ENCODE results near the gene GMNN. TPM values are rescaled to one million over a fixed set of nuclear protein-coding genes. Genes with fewer than 3 reads are reported as not detected.
A peak's percentile ranks its signal among the peaks of the same experiment; 100 is the strongest.
"Not testable (repeated sequence)": the region's sequence is repeated elsewhere in the genome, so short reads cannot be mapped to it uniquely, and the experiment has no call there.

The GMNN gene
- total RNA-seq, 1 donor: 9.4 TPM

DNA sequence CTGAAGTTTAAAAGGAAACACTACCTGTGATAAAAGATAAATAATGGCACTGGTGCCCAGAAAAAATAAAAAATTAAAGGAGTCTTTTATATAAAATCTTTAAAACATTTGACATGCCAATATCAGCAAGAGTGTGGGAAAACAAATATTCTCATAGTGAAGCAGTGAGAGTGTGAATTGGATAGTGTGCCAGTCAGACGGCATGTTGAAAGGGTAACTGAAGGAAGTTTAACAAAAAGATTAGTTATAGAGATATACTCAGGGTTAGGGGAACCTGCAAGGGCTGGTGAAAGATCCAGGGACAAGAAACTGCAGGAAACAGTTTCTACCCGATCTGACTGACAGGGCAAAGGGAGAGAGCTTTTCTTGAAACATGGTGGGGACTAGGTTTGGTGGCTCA is 22.2 kb upstream of the GMNN start:
- no peaks in the 10 kb centered on the region for H4K20me1 ChIP-seq (ENCODE audit: insufficient read depth, low read length)
- no peak overlapping the region for H3K4me2 ChIP-seq (ENCODE audit: insufficient read depth, low read length)
- DNase-seq (ENCODE audit: insufficient read length, low spot score, missing footprints): no peak
- H3K9me3 ChIP-seq (ENCODE audit: low read depth, low read length): no peaks in the 10 kb centered on the region
- H3K27me3 ChIP-seq (ENCODE audit: insufficient read depth, low read length): no peaks in the 10 kb centered on the region
- no peaks in the 10 kb centered on the region for H3K4me1 ChIP-seq (ENCODE audit: insufficient read depth, low read length)
- no peaks in the 10 kb centered on the region for H3K79me2 ChIP-seq (ENCODE audit: insufficient read depth, low read length)
- H3K27ac ChIP-seq (ENCODE audit: low read depth, low read length): no peak overlapping the region
- no peaks in the 10 kb centered on the region for H3K36me3 ChIP-seq (ENCODE audit: insufficient read depth, low read length)
- H2AFZ ChIP-seq (ENCODE audit: low read length): peak overlapping the region; percentile 32
- TF ChIP-seq, protein P1, sequence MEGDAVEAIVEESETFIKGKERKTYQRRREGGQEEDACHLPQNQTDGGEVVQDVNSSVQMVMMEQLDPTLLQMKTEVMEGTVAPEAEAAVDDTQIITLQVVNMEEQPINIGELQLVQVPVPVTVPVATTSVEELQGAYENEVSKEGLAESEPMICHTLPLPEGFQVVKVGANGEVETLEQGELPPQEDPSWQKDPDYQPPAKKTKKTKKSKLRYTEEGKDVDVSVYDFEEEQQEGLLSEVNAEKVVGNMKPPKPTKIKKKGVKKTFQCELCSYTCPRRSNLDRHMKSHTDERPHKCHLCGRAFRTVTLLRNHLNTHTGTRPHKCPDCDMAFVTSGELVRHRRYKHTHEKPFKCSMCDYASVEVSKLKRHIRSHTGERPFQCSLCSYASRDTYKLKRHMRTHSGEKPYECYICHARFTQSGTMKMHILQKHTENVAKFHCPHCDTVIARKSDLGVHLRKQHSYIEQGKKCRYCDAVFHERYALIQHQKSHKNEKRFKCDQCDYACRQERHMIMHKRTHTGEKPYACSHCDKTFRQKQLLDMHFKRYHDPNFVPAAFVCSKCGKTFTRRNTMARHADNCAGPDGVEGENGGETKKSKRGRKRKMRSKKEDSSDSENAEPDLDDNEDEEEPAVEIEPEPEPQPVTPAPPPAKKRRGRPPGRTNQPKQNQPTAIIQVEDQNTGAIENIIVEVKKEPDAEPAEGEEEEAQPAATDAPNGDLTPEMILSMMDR (IDR thresholded peaks at IDR 0.05; ENCODE audit: extremely low read depth, low read depth, low read length): no peak
- no peak overlapping the region for H3K4me3 ChIP-seq (ENCODE audit: insufficient read depth, low read length)

DNA sequence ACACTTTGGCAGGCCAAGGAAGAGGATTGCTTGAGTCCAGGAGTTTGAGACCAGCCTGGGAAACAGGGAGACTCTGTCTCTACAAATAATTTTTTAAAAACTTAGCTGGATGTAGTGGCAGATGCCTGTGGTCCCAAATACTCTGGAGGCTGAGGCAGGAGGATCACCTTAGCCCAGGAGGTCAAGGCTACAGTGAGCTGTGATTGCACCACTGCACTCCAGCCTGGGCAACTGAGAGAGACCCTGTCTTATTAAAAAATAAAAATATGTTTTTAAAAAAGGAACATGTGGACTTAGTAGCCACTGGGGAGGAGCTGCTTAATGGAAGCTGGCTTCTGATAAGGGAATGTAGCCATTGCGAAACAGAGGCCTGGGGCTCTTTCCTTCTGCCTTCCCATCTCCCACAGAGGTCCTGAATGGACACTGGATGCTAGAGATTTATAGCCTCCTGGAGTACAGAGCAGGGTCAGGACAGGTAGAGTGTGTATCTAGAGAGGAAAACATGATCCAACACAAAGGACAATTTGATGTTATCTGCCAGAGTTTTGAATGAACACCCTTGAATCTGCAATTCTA is 21.7 kb upstream of the GMNN start:
- TF ChIP-seq, protein P1 (IDR thresholded peaks at IDR 0.05; ENCODE audit: extremely low read depth, low read depth, low read length): no peak
- Histone ChIP-seq H3K4me3 (ENCODE audit: insufficient read depth, low read length) (no peak overlapping the region), H3K4me2 (ENCODE audit: insufficient read depth, low read length) (no peak overlapping the region), H3K27ac (ENCODE audit: low read depth, low read length) (no peak overlapping the region), H3K4me1 (ENCODE audit: insufficient read depth, low read length) (no peaks in the 10 kb centered on the region), H3K79me2 (ENCODE audit: insufficient read depth, low read length) (no peaks in the 10 kb centered on the region), H3K27me3 (ENCODE audit: insufficient read depth, low read length) (no peaks in the 10 kb centered on the region), H3K9me3 (ENCODE audit: low read depth, low read length) (no peaks in the 10 kb centered on the region), H2AFZ (ENCODE audit: low read length) (peak overlapping the region; percentile 32), H4K20me1 (ENCODE audit: insufficient read depth, low read length) (no peaks in the 10 kb centered on the region), H3K36me3 (ENCODE audit: insufficient read depth, low read length) (no peaks in the 10 kb centered on the region)
- no peak for DNase-seq (ENCODE audit: insufficient read length, low spot score, missing footprints)

DNA sequence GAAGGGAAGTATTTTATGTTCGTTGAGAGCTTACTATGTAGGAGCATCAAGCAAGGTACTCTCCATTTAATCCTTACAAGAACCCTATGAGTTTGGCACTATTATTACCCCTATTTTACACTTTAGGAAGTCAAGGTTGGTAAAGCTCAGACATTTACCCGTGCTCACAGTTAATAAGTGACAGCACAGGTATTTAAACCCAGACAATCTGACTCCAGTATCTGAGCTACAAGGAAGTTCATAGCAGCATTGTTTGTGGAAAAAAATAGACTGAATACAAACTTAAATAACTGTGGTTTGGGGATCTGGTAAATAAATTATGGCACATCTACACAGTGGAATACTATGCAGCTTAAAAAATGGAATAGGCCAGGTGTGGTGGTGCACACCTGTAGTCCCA is 21.2 kb upstream of the GMNN start:
- H3K9me3 ChIP-seq (ENCODE audit: low read depth, low read length): no peaks in the 10 kb centered on the region
- H3K79me2 ChIP-seq (ENCODE audit: insufficient read depth, low read length): no peaks in the 10 kb centered on the region
- TF ChIP-seq, protein P1 (IDR thresholded peaks at IDR 0.05; ENCODE audit: extremely low read depth, low read depth, low read length): no peak
- H3K4me2 ChIP-seq (ENCODE audit: insufficient read depth, low read length): no peak overlapping the region
- H3K27ac ChIP-seq (ENCODE audit: low read depth, low read length): no peak overlapping the region
- H3K36me3 ChIP-seq (ENCODE audit: insufficient read depth, low read length): no peaks in the 10 kb centered on the region
- no peaks in the 10 kb centered on the region for H3K4me1 ChIP-seq (ENCODE audit: insufficient read depth, low read length)
- H3K4me3 ChIP-seq (ENCODE audit: insufficient read depth, low read length): no peak overlapping the region
- no peak overlapping the region for H2AFZ ChIP-seq (ENCODE audit: low read length)
- DNase-seq (ENCODE audit: insufficient read length, low spot score, missing footprints): no peak
- no peaks in the 10 kb centered on the region for H4K20me1 ChIP-seq (ENCODE audit: insufficient read depth, low read length)
- H3K27me3 ChIP-seq (ENCODE audit: insufficient read depth, low read length): no peaks in the 10 kb centered on the region

DNA sequence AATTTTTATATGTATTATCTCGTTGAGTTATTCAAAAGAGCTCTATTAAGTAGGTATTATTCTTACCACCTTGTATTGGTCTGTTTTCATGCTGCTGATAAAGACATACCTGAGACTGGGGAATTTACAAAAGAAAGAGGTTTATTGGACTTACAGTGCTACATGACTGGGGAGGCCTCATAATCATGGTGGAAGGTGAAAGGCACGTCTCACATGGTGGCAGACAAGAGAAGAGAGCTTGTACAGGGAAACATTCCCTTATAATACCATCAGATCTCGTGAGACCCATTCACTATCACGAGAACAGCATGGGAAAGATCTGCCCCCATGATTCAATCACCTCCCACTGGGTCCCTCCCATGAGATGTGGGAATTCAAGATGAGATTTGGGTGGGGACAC is 20.4 kb upstream of the GMNN start:
- H3K4me3 ChIP-seq (ENCODE audit: insufficient read depth, low read length); H3K79me2 ChIP-seq (ENCODE audit: insufficient read depth, low read length); H3K4me1 ChIP-seq (ENCODE audit: insufficient read depth, low read length); H3K27me3 ChIP-seq (ENCODE audit: insufficient read depth, low read length); H4K20me1 ChIP-seq (ENCODE audit: insufficient read depth, low read length); H3K36me3 ChIP-seq (ENCODE audit: insufficient read depth, low read length); H3K4me2 ChIP-seq (ENCODE audit: insufficient read depth, low read length); H3K9me3 ChIP-seq (ENCODE audit: low read depth, low read length); H3K27ac ChIP-seq (ENCODE audit: low read depth, low read length); H2AFZ ChIP-seq (ENCODE audit: low read length): not testable (repeated sequence)
- peak; percentile 25 for DNase-seq (ENCODE audit: insufficient read length, low spot score, missing footprints)

Measured in osteoblast (primary cell).